ENCODE data around the gene GNAI1. TPM values are rescaled to one million over a fixed set of nuclear protein-coding genes. Genes with fewer than 3 reads are reported as not detected.

GNAI1 gene
- total RNA-seq (2021; fragmentation: NEBNext Ultra II Directional; extraction: Animal tissue kit (Norgen Biotek cat#: 25700)) = 10 to 100 TPM; 58.8 to 70.9 (median 66.4) TPM
- long read RNA-seq, full-length matches to known transcripts = 131 of 154 reads
- long read RNA-seq, partial matches to known transcripts = 8 of 154 reads
- long read RNA-seq, other reads (novel, unspliced or antisense) = 15 of 154 reads

DNA sequence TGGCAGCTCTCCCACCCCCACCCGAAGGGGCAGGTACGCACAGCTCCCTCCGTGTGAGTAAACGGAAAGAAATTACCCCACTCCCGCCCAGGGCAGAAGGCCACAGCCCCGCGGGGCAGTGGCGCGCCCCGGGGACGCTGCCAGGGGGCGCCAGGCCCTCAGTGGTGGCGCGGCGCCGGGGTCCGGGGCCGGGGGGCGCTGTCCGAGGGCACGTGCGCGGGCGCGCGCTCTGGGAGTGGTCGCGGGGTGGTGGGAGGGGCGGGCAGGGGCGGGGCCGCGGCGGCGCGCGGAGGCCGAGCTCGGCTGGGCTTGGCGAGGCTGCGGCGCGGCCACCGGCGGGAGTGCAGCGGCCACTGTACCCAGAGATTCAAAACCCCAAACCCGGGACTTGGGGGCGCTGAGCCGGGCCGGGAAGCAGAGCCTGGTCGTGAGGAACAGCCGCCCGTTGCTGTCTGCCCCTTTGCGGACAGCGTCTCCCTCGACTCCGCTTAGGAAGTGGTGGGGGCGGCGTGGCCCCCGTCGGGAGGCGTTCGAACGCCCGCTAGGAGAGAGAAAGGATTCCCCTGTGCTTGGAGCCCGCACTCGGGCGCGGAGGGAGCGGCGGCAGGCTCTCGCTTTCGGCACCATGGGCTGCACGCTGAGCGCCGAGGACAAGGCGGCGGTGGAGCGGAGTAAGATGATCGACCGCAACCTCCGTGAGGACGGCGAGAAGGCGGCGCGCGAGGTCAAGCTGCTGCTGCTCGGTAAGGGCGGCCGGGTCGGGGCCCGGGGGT, at the start of gene GNAI1:
Gene GNAI1, plus strand, starts transcription at position 296 of the 773 bp plus-strand sequence. Its CDS starts 330 bp downstream, at position 626.
- H3K9me3 Mint-ChIP-seq = no peaks in the 10 kb centered on the region
- H3K27me3 Mint-ChIP-seq (ENCODE audit: insufficient read depth) = 0 out of 2 replicates have a peak, but pooled peaks cover 3% of the 10 kb centered on the region
- peak; percentile 80 for DNase-seq
- peaks cover 64% of the 10 kb centered on the region for H3K4me1 Mint-ChIP-seq (ENCODE audit: low read depth)
- peaks cover 11% of the 10 kb centered on the region for H3K36me3 Mint-ChIP-seq (ENCODE audit: low read depth)
- peak within 1 kb of the TSS; percentile 89 for H3K27ac Mint-ChIP-seq
- TF ChIP-seq, protein P1, sequence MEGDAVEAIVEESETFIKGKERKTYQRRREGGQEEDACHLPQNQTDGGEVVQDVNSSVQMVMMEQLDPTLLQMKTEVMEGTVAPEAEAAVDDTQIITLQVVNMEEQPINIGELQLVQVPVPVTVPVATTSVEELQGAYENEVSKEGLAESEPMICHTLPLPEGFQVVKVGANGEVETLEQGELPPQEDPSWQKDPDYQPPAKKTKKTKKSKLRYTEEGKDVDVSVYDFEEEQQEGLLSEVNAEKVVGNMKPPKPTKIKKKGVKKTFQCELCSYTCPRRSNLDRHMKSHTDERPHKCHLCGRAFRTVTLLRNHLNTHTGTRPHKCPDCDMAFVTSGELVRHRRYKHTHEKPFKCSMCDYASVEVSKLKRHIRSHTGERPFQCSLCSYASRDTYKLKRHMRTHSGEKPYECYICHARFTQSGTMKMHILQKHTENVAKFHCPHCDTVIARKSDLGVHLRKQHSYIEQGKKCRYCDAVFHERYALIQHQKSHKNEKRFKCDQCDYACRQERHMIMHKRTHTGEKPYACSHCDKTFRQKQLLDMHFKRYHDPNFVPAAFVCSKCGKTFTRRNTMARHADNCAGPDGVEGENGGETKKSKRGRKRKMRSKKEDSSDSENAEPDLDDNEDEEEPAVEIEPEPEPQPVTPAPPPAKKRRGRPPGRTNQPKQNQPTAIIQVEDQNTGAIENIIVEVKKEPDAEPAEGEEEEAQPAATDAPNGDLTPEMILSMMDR (IDR thresholded peaks at IDR 0.05) = peak; percentile 69
- peak within 1 kb of the TSS; percentile 96 for H3K4me3 Mint-ChIP-seq

DNA sequence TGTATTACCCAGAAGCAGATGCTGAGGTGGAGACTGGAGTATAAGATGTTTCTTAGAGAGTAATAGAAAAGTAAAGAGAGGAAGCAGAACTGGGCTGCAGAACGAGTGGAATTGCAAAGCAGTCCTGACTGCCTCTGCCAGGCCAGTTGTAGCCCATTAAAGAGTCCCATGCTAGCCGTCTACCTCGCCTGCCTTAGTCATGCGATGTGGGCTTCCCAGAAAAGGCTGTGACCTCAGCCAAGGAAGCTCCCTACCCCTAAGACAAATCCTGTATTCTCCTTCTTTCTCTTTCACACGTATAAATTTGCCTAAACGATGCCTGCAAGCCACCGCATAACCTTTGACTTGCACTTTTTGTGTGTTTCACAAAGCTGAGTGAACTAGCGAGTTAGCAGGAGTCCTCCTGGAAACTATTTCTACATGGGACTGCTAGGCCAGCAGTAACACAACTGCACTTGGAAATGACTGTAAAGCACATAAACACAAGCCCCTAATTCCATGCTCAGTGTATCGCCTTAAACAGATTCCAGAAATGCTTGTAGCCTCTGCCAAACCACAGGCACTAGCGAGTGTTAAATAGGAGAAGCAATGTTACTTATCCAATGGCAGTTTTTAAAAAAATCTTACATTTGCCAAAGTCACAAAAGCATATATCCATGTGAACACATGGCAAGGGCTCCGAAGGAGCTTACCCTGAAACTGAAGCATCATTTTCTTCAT, 47.4 kb upstream of the GNAI1 start:
- Mint-ChIP-seq H3K4me1 (ENCODE audit: low read depth) (no peaks in the 10 kb centered on the region), H3K4me3 (peak overlapping the region; percentile 65; the same call in 1 of the 2 replicates), H3K27ac (peak overlapping the region; percentile 79), H3K9me3 (no peaks in the 10 kb centered on the region), H3K27me3 (ENCODE audit: insufficient read depth) (no peaks in the 10 kb centered on the region; the same call in 1 of the 2 replicates), H3K36me3 (ENCODE audit: low read depth) (peaks cover 7% of the 10 kb centered on the region; the same call in 1 of the 2 replicates)
- DNase-seq = peak; percentile 54
- TF ChIP-seq, protein P1 (IDR thresholded peaks at IDR 0.05) = no peak

DNA sequence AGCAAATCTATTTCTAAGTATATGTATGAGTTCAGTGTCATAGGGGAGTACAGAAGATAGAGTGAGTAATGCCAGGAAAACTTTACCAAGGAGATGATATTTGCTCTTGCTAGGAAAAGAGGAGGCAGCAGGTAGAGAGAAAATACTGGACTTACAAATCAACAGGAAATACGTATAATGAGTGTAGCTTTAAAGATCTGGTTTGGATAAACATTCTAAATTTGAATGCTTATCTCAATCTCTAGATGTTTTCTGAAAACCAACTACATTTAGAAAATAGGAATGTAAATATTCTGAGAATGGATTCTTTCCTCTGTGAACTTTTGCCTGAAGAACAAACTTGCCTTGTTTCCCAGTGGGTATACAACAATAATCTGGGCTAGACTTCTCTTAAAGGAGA, 46.9 kb upstream of the GNAI1 start:
- Mint-ChIP-seq H3K4me3 (peak overlapping the region; percentile 65), H3K9me3 (no peaks in the 10 kb centered on the region), H3K27ac (peak overlapping the region; percentile 79), H3K36me3 (ENCODE audit: low read depth) (peaks cover 7% of the 10 kb centered on the region; the same call in 1 of the 2 replicates), H3K4me1 (ENCODE audit: low read depth) (no peaks in the 10 kb centered on the region), H3K27me3 (ENCODE audit: insufficient read depth) (no peaks in the 10 kb centered on the region)
- DNase-seq = peak; percentile 24
- TF ChIP-seq, protein P1 (IDR thresholded peaks at IDR 0.05) = no peak

DNA sequence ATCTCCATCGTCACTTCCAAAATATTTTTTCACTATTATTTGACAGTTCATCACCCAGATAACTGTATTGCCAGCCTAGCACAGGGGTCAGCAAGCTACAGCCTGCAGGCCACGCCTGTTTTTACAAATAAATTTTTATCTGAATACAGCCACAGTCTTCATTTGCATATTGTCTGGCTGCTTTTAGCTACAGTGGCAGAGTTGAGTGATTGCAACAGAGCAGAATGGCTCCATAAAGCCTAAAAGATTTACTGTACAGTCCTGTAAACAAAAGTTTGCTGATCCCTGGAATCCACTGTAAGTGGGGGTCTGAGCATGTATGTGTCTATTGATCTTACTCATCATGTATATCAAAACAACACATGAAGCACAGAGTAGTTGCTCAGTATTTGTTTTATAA, 45.9 kb upstream of the GNAI1 start:
- no peaks in the 10 kb centered on the region for H3K4me1 Mint-ChIP-seq (ENCODE audit: low read depth)
- H3K27me3 Mint-ChIP-seq (ENCODE audit: insufficient read depth) = no peaks in the 10 kb centered on the region
- peaks cover 7% of the 10 kb centered on the region; the same call in 1 of the 2 replicates for H3K36me3 Mint-ChIP-seq (ENCODE audit: low read depth)
- no peaks in the 10 kb centered on the region for H3K9me3 Mint-ChIP-seq
- H3K4me3 Mint-ChIP-seq = peak overlapping the region; percentile 65
- peak overlapping the region; percentile 79 for H3K27ac Mint-ChIP-seq
- peak; percentile 24 for DNase-seq
- TF ChIP-seq, protein P1 (IDR thresholded peaks at IDR 0.05) = no peak

DNA sequence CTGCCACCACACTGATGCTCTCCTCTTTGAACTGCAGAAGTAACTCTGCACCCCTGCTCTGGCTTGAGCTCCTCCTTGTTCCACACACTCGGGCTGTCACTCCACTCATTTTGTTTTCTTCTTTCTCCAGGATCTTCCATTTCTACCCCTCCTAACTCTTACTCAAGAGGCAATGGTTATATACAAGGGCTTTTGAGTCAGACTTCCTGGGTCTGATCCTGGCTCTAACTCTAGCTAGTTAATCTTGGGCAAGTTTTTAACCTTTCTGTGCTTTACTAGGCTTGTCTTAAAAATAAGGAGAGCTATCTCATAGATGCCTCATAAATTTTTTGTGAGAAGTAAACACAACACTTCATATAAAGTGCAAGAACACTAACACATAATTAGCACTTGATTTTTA, 45.3 kb upstream of the GNAI1 start:
- Mint-ChIP-seq H3K4me3 (peak overlapping the region; percentile 56), H3K36me3 (ENCODE audit: low read depth) (peaks cover 7% of the 10 kb centered on the region; the same call in 1 of the 2 replicates), H3K4me1 (ENCODE audit: low read depth) (no peaks in the 10 kb centered on the region), H3K9me3 (no peaks in the 10 kb centered on the region), H3K27me3 (ENCODE audit: insufficient read depth) (no peaks in the 10 kb centered on the region), H3K27ac (peak overlapping the region; percentile 75)
- TF ChIP-seq, protein P1 (IDR thresholded peaks at IDR 0.05) = no peak
- peak; percentile 25 for DNase-seq

Measured in HFFc6 (cell line).